Measurements from ENCODE around the gene TMEM233. TPM values are rescaled to one million over a fixed set of nuclear protein-coding genes. Genes with fewer than 3 reads are reported as not detected.

TMEM233 gene
- total and polyA plus RNA-seq, 9 of the 15 experiments (the other 6 are each of a cell fraction or from before 2014, with no cell fraction given) = 0.04 to 0.17 (median 0.07) TPM; not detected in 2

DNA sequence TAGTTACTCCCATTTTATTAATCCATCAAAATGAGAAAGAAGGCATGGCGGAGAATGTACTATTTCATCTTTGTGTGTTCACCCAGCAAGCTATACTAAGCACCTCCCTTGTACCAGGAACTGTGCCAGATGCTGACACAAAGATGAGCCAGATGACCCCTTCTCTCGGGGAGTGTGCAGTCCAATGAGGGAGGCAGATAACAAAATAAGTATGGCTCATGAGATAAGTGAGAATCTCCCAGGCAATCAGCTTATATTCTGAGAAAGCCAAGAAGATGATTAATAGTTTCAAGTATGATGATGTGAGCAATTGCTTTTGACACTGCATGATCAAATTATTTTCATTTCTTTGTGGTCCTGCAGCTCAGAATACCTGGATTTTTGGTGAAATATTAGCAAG is 1.3 kb upstream of the TMEM233 start (continued):
- TF ChIP-seq, protein P1, sequence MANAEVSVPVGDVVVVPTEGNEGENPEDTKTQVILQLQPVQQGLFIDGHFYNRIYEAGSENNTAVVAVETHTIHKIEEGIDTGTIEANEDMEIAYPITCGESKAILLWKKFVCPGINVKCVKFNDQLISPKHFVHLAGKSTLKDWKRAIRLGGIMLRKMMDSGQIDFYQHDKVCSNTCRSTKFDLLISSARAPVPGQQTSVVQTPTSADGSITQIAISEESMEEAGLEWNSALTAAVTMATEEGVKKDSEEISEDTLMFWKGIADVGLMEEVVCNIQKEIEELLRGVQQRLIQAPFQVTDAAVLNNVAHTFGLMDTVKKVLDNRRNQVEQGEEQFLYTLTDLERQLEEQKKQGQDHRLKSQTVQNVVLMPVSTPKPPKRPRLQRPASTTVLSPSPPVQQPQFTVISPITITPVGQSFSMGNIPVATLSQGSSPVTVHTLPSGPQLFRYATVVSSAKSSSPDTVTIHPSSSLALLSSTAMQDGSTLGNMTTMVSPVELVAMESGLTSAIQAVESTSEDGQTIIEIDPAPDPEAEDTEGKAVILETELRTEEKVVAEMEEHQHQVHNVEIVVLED (CRISPR knock-in tag; IDR thresholded peaks at IDR 0.05) = no peak
- no peak for TF ChIP-seq CXXC5 (CRISPR knock-in tag; IDR thresholded peaks at IDR 0.05)
- TF ChIP-seq, protein P2, sequence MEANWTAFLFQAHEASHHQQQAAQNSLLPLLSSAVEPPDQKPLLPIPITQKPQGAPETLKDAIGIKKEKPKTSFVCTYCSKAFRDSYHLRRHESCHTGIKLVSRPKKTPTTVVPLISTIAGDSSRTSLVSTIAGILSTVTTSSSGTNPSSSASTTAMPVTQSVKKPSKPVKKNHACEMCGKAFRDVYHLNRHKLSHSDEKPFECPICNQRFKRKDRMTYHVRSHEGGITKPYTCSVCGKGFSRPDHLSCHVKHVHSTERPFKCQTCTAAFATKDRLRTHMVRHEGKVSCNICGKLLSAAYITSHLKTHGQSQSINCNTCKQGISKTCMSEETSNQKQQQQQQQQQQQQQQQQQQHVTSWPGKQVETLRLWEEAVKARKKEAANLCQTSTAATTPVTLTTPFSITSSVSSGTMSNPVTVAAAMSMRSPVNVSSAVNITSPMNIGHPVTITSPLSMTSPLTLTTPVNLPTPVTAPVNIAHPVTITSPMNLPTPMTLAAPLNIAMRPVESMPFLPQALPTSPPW (CRISPR knock-in tag; IDR thresholded peaks at IDR 0.05) = peak; percentile 47; the same call in 1 of the 2 replicates
- no peak for TF ChIP-seq CBX8 (IDR thresholded peaks at IDR 0.05; ENCODE audit: borderline replicate concordance, extremely low read depth, low read depth, low read length, poor library complexity, severe bottlenecking)
- TF ChIP-seq LARP7 (IDR thresholded peaks at IDR 0.05) = no peak
- no peak for TF ChIP-seq PCBP1 (IDR thresholded peaks at IDR 0.05; ENCODE audit: low read depth, low read length, poor library complexity, severe bottlenecking)
- TF ChIP-seq, protein P3, sequence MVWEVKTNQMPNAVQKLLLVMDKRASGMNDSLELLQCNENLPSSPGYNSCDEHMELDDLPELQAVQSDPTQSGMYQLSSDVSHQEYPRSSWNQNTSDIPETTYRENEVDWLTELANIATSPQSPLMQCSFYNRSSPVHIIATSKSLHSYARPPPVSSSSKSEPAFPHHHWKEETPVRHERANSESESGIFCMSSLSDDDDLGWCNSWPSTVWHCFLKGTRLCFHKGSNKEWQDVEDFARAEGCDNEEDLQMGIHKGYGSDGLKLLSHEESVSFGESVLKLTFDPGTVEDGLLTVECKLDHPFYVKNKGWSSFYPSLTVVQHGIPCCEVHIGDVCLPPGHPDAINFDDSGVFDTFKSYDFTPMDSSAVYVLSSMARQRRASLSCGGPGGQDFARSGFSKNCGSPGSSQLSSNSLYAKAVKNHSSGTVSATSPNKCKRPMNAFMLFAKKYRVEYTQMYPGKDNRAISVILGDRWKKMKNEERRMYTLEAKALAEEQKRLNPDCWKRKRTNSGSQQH (CRISPR knock-in tag; IDR thresholded peaks at IDR 0.05) = no peak
- peak; percentile 33 for TF ChIP-seq HDAC3 (IDR thresholded peaks at IDR 0.05; ENCODE audit: borderline replicate concordance, partially characterized antibody)
- TF ChIP-seq MCM3 (IDR thresholded peaks at IDR 0.05) = no peak
- TF ChIP-seq ATF1 (CRISPR knock-in tag; IDR thresholded peaks at IDR 0.05) = no peak
- TF ChIP-seq ATF1 (tag; IDR thresholded peaks at IDR 0.05) = peak; percentile 58; the same call in 1 of the 2 replicates
- TF ChIP-seq CBX3 (IDR thresholded peaks at IDR 0.05; ENCODE audit: borderline replicate concordance in 1 of 2, low read length in 2 of 2) = no peak
- TF ChIP-seq GABPA (tag; conservative IDR thresholded peaks at IDR 0.05; ENCODE audit: low read depth) = no peak
- no peak for TF ChIP-seq FOS (IDR thresholded peaks at IDR 0.05; ENCODE audit: extremely low read depth, insufficient read length)
- no peak for TF ChIP-seq HNRNPK (IDR thresholded peaks at IDR 0.05; ENCODE audit: low read depth, low read length, poor library complexity, severe bottlenecking)
- TF ChIP-seq CBX5 (IDR thresholded peaks at IDR 0.05; ENCODE audit: borderline replicate concordance, low read depth) = no peak
- TF ChIP-seq HDAC2 (IDR thresholded peaks at IDR 0.05) = 0 out of 2 replicates have a peak, but pooled peaks have one; percentile 32
- TF ChIP-seq TAF7 (tag; IDR thresholded peaks at IDR 0.05) = no peak
- TF ChIP-seq NFYB (IDR thresholded peaks at IDR 0.05; ENCODE audit: extremely low read depth, insufficient read length) = no peak
- TF ChIP-seq, protein P4, sequence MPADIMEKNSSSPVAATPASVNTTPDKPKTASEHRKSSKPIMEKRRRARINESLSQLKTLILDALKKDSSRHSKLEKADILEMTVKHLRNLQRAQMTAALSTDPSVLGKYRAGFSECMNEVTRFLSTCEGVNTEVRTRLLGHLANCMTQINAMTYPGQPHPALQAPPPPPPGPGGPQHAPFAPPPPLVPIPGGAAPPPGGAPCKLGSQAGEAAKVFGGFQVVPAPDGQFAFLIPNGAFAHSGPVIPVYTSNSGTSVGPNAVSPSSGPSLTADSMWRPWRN (IDR thresholded peaks at IDR 0.05; ENCODE audit: low read depth) = peak; percentile 47; the same call in 1 of the 2 replicates
- TF ChIP-seq, protein P5, sequence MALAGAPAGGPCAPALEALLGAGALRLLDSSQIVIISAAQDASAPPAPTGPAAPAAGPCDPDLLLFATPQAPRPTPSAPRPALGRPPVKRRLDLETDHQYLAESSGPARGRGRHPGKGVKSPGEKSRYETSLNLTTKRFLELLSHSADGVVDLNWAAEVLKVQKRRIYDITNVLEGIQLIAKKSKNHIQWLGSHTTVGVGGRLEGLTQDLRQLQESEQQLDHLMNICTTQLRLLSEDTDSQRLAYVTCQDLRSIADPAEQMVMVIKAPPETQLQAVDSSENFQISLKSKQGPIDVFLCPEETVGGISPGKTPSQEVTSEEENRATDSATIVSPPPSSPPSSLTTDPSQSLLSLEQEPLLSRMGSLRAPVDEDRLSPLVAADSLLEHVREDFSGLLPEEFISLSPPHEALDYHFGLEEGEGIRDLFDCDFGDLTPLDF (CRISPR knock-in tag; IDR thresholded peaks at IDR 0.05) = no peak
- no peak for TF ChIP-seq HDAC8 (tag; IDR thresholded peaks at IDR 0.05)
- no peak for TF ChIP-seq ZNF408 (CRISPR knock-in tag; IDR thresholded peaks at IDR 0.05; ENCODE audit: low read depth)
- no peak for TF ChIP-seq POLR2G (IDR thresholded peaks at IDR 0.05; ENCODE audit: low read depth, low read length)

Measured in K562 (cell line).